H7 (cell line): ENCODE measurements around the gene OBSCN. TPM values are rescaled to one million over a fixed set of nuclear protein-coding genes. Genes with fewer than 3 reads are reported as not detected.
A peak's percentile ranks its signal among the peaks of the same experiment; 100 is the strongest.

Experiments
- DNase-seq: peaks from one replicate; pipeline ENCODE4 v3.0.0; 2012
- H3K27me3 ChIP-seq: 2 replicates; pipeline ENCODE4 v1.6.0; 2011; ENCODE audit warnings: mild to moderate bottlenecking, low read length; ENCODE audit not compliant: control insufficient read depth, insufficient read depth
- H3K36me3 ChIP-seq: replicated peaks from 2 replicates; pipeline ENCODE4 v1.5.1; 2011; ENCODE audit warnings: low read length; ENCODE audit not compliant: control insufficient read depth, insufficient read depth
- H3K4me3 ChIP-seq: 2 replicates; pipeline ENCODE4 v1.5.1; 2011; ENCODE audit warnings: low read depth, mild to moderate bottlenecking, control low read depth, low read length, moderate library complexity; ENCODE audit not compliant: insufficient read depth
- total RNA-seq: library from RNA; depleted of rRNA; stranded (reverse); fragments of >200 nt; shearing (Covaris generic); gene quantifications from 2 replicates; pipeline ENCODE4 v1.2.3, GENCODE V29; 2014

The OBSCN gene
- total RNA-seq, 1 experiment from 2014 or later, result 18.9 TPM

DNA sequence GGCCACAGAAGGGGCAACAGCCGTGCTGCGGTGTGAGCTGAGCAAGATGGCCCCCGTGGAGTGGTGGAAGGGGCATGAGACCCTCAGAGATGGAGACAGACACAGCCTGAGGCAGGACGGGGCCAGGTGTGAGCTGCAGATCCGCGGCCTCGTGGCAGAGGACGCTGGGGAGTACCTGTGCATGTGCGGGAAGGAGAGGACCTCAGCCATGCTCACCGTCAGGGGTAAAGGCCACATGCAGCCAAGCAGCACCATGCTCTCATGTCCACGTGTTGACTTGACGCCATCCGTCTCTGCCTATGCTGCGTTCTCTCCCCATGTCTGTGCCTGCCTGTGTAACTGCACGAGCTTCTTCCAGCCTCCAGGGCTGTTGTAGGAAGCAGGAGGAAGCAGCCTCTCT, 85.5 kb downstream of the OBSCN start:
- Histone ChIP-seq H3K4me3 (no peak overlapping the region), H3K27me3 (no peaks in the 10 kb centered on the region), H3K36me3 (peaks cover 1% of the 10 kb centered on the region; the same call in 1 of the 2 replicates)
- DNase-seq, result no peak

DNA sequence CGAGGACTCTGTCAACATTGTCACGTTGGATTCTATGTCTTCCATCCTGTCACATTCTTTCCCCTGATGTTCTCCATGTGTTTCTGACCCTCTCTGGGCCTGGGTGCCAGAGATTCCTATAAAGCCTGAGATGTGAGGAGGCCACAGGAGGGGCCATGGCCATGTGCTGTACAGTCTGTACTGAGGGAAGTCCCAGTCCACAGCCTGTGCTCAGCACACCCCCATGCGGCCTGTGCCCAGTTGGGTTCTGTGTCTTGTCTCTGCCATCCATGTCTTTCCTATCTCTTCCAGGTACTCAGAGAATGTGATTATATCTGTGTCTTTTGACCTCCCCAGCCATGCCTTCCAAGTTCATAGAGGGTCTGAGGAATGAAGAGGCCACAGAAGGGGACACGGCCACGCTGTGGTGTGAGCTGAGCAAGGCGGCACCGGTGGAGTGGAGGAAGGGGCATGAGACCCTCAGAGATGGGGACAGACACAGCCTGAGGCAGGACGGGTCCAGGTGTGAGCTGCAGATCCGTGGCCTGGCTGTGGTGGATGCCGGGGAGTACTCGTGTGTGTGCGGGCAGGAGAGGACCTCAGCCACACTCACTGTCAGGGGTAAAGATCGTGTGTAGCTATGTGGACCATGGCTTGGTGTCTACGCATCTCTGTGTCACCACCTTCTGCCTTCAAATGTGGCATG, 86.1 kb downstream of the OBSCN start:
- Histone ChIP-seq H3K4me3 (no peak overlapping the region), H3K36me3 (peaks cover 1% of the 10 kb centered on the region; the same call in 1 of the 2 replicates), H3K27me3 (no peaks in the 10 kb centered on the region)
- DNase-seq, result no peak

DNA sequence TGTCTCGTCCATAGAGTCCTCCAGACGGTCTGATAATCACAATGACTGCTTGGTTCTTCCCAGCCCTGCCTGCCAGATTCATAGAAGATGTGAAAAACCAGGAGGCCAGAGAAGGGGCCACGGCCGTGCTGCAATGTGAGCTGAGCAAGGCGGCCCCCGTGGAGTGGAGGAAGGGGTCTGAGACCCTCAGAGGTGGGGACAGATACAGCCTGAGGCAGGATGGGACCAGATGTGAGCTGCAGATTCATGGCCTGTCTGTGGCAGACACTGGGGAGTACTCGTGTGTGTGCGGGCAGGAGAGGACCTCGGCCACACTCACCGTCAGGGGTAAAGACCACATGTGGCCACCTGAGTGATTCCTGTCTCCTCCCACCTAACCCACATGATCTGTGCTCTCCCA, 86.9 kb downstream of the OBSCN start:
- Histone ChIP-seq H3K4me3 (no peak overlapping the region), H3K36me3 (peaks cover 1% of the 10 kb centered on the region; the same call in 1 of the 2 replicates), H3K27me3 (no peaks in the 10 kb centered on the region)
- DNase-seq, result no peak

DNA sequence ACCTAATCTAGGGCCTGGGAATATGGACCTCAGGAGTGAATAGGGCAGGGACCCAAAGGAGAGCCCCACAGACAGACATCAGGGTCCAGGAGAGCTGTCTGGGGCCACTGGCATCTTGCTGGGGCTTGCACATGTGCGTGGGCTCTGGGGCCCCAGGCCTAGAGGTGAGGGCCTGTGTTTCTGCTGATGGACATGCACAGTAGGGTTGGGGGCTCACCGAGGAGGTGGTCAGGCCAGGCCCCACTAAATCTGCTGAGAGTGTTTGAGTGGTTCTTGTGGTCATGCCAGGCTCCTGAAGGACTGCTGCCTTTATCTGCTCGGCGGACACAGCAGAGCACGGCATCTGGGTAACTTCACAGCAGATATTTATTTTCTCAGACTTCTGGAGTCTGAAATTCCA, 87.4 kb downstream of the OBSCN start:
- Histone ChIP-seq H3K4me3 (no peak overlapping the region), H3K27me3 (no peaks in the 10 kb centered on the region), H3K36me3 (peaks cover 1% of the 10 kb centered on the region; the same call in 1 of the 2 replicates)
- no peak for DNase-seq

DNA sequence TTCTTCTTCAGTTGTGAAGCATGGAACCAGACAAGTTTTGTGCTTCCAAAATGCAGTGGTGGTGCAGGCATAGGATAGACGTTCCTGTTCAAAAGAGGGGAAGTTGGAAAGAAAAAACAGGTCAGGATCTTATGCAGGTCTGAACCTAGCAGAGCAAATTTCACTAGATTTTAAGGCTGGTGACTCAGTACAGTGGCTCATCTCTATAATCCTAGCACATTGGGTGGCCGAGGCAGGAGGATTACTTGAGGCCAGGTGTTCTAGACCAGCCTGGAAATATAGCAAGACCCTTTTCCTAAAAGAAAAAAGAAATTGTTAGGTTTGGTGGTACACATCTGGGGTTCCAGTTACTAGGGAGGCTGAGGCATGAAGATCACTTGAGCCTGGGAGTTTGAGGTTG, 88.1 kb downstream of the OBSCN start:
- DNase-seq, result no peak
- Histone ChIP-seq H3K27me3 (no peaks in the 10 kb centered on the region), H3K36me3 (peaks cover 1% of the 10 kb centered on the region; the same call in 1 of the 2 replicates), H3K4me3 (no peak overlapping the region)

DNA sequence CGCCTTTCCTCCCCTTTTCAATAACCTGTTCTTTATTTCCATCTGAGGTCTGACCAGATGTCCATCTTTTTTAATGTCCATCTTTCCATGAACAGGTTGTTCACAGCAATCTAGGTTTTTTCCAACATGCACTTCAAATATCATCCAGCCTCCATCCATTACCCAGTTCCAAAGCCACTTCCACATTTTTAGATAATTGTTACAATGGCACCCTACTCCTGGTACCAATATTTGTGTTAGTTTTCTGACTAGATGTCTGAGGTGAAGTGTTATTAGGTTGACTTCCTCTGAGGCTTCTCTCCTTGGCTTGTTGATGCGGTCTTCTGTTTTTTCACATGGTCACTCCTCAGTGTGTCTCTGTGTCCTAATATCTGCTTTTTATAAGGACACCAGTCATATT, 89.4 kb downstream of the OBSCN start:
- Histone ChIP-seq H3K27me3 (no peaks in the 10 kb centered on the region), H3K4me3 (no peak overlapping the region), H3K36me3 (peaks cover 1% of the 10 kb centered on the region; the same call in 1 of the 2 replicates)
- DNase-seq, result no peak

DNA sequence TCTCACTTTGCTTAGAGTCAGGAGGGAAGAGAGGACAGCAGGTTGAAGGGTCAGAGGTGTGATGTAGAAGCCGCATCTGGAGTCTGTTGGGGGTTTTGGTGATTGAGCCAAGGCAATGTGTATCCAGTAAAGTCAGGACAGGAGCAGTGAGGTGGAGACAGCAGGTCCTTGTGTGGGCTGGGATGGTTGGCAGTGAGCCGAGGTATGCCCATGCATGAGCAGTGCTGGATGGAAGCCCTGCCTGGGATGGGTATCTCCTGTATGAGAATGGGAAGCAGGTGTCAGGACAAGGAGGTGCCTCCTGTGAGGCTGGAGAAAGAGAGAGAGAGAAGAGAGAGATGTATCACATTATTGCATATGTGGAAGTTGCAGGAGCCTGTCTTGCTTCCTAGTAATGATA, 90.0 kb downstream of the OBSCN start:
- H3K36me3 ChIP-seq, result peaks cover 1% of the 10 kb centered on the region; the same call in 1 of the 2 replicates
- H3K4me3 ChIP-seq, result no peak overlapping the region
- H3K27me3 ChIP-seq, result no peaks in the 10 kb centered on the region
- no peak for DNase-seq

DNA sequence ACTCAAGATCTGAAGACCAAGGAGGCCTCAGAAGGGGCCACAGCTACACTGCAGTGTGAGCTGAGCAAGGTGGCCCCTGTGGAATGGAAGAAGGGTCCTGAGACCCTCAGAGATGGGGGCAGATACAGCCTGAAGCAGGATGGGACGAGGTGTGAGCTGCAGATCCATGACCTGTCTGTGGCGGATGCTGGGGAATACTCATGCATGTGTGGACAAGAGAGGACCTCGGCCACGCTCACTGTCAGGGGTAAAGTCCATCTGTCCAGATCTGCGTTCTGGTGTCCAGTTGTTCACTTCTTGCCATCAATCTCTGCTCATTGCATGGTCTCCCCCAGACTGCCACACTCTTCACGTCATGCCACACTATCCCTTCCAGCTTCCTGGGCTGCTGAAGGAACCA, 90.6 kb downstream of the OBSCN start:
- DNase-seq, result no peak
- H3K27me3 ChIP-seq, result no peaks in the 10 kb centered on the region
- H3K36me3 ChIP-seq, result peaks cover 1% of the 10 kb centered on the region; the same call in 1 of the 2 replicates
- H3K4me3 ChIP-seq, result no peak overlapping the region

DNA sequence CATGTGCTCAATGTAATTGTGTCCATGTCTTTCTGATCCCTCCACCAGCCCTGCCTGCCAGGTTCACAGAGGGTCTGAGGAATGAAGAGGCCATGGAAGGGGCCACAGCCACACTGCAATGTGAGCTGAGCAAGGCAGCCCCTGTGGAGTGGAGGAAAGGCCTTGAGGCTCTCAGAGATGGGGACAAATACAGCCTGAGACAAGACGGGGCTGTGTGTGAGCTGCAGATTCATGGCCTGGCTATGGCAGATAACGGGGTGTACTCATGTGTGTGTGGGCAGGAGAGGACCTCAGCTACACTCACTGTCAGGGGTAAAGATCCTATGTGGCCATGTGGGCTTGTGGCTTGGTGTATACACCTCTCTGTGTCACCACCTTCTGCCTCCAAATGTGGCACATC, 91.4 kb downstream of the OBSCN start:
- peaks cover under 1% of the 10 kb centered on the region; the same call in 1 of the 2 replicates for H3K36me3 ChIP-seq
- no peak for DNase-seq

DNA sequence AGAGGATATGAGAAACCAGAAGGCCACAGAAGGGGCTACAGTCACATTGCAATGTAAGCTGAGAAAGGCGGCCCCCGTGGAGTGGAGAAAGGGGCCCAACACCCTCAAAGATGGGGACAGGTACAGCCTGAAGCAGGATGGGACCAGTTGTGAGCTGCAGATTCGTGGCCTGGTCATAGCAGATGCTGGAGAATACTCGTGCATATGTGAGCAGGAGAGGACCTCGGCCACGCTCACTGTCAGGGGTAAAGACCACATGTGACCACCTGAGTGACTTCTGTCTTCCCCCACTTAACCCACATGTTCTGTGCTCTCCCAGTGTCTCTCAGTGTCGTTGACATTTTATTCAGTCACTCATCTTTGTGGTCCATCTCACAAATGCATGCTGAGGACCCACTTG, 92.1 kb downstream of the OBSCN start:
- no peak overlapping the region for H3K4me3 ChIP-seq
- DNase-seq, result no peak
- H3K36me3 ChIP-seq, result no peaks in the 10 kb centered on the region; the same call in 1 of the 2 replicates
- H3K27me3 ChIP-seq, result no peaks in the 10 kb centered on the region

More for the DNA sequence above, 91.4 kb downstream of the OBSCN start:
- no peak overlapping the region for H3K4me3 ChIP-seq
- no peaks in the 10 kb centered on the region for H3K27me3 ChIP-seq

DNA sequence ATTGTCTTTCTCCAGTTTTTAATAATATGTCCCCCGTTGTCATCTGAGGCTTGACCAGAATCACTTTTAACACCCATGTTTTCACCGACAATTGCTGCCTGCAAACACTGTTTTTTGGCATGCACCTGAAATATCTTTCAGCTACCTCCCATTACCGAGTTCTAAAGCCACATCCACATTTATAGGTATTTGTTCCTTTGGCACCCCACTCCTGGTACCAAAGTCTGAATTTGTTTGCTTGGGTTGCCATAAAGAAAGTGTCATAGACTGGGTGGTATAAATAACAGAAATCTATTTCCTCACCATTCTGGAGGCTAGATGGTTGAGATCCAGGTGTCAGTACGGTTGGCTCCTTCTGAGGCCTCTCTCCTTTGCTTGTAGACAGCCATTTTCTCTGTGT, 94.2 kb downstream of the OBSCN start:
- no peak for DNase-seq
- H3K27me3 ChIP-seq, result no peaks in the 10 kb centered on the region
- no peak overlapping the region for H3K4me3 ChIP-seq
- no peaks in the 10 kb centered on the region; the same call in 1 of the 2 replicates for H3K36me3 ChIP-seq

DNA sequence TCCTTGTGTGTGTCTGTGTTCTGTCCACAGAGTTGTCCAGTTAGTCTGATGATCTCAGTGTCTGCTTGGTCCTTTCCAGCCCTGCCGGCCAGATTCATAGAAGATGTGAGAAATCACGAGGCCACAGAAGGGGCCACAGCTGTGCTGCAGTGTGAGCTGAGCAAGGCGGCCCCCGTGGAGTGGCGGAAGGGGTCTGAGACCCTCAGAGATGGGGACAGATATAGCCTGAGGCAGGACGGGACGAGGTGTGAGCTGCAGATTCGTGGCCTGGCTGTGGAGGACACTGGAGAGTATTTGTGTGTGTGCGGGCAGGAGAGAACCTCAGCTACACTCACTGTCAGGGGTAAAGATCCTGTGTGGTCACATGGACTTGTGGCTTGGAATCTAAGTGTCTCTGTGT, 95.8 kb downstream of the OBSCN start:
- DNase-seq, result no peak
- Histone ChIP-seq H3K4me3 (no peak overlapping the region), H3K36me3 (no peaks in the 10 kb centered on the region; the same call in 1 of the 2 replicates), H3K27me3 (no peaks in the 10 kb centered on the region)

DNA sequence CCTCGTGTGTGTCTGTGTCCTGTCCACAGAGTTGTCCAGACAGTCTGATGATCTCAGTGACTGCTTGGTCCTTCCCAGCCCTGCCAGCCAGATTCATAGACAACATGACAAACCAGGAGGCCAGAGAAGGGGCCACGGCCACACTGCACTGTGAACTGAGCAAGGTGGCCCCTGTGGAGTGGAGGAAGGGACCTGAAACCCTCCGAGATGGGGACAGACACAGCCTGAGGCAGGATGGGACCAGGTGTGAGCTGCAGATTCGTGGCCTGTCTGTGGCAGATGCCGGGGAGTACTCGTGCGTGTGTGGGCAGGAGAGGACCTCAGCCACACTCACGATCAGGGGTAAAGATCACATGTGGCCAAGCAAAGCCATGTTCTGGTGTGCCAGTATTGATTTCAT, 96.4 kb downstream of the OBSCN start:
- Histone ChIP-seq H3K27me3 (no peaks in the 10 kb centered on the region), H3K36me3 (no peaks in the 10 kb centered on the region; the same call in 1 of the 2 replicates), H3K4me3 (no peak overlapping the region)
- DNase-seq, result no peak

DNA sequence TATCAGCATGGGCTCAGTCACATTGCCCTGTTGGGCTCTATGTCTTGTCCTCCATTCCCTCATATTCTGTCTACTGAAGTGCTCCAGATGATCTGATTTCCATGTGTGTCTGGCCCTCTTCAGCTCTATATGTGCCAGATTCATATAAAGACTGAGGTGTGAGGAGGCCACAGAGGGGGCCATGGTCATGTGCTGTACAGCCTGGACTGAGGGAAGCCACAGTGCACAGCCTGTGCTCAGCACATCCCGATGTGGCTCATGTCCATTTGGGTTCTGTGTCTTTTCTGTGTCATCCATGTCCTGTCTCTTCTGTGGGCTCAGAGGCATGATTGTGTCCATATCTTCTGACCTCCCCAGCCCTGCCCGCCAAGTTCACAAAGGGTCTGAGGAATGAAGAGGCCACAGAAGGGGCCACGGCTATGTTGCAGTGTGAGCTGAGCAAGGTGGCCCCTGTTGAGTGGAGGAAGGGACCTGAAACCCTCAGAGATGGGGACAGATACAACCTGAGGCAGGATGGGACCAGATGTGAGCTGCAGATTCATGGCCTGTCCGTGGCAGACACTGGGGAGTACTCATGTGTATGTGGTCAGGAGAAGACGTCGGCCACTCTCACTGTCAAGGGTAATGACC, 97.0 kb downstream of the OBSCN start:
- Histone ChIP-seq H3K36me3 (no peaks in the 10 kb centered on the region; the same call in 1 of the 2 replicates), H3K27me3 (no peaks in the 10 kb centered on the region), H3K4me3 (no peak overlapping the region)
- no peak for DNase-seq

DNA sequence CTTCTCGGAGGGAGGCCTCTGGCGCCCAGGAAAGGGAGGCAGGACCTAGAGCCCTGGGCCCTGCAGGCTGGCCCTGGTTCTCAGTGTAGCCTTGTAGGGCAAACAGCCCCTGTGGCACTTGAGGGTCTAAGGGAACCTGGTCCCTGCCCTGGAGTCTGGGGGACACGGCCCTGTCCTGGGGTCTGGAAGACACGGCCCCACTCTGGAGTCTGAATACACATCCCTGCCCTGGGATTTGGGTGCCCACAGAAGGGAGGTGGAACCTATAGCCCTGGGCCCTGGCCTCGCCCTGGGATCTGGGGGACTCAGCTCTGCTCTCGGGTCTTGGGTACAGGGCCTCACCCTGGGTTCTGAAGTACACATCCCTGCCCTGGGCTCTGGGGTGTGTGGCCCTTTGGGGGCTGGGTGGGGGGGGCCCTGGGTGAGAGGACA, 97.9 kb downstream of the OBSCN start:
- DNase-seq, result peak; percentile 54
- no peaks in the 10 kb centered on the region; the same call in 1 of the 2 replicates for H3K36me3 ChIP-seq
- no peak overlapping the region for H3K4me3 ChIP-seq
- no peaks in the 10 kb centered on the region for H3K27me3 ChIP-seq
